HG03025 (cell line): ENCODE measurements around the gene FGFR4.
"Not testable (repeated sequence)": the region's sequence is repeated elsewhere in the genome, so short reads cannot be mapped to it uniquely, and the experiment has no call there.

ENCODE experiments used
- ATAC-seq: cut with Tn5 transposase; IDR thresholded peaks from one replicate; pipeline ENCODE4 v1.9.1; 2021; ENCODE audit warnings: mild to moderate bottlenecking, moderate library complexity; ENCODE audit not compliant: unreplicated experiment, low FRiP score

FGFR4 gene

GRCh38 chr5:177086654-177087397 lies at the start of gene FGFR4:
FGFR4 (plus strand) TSS chr5:177086915; CDS start chr5:177089603, 2,688 bp downstream.
- ATAC-seq: no peak

DNA sequence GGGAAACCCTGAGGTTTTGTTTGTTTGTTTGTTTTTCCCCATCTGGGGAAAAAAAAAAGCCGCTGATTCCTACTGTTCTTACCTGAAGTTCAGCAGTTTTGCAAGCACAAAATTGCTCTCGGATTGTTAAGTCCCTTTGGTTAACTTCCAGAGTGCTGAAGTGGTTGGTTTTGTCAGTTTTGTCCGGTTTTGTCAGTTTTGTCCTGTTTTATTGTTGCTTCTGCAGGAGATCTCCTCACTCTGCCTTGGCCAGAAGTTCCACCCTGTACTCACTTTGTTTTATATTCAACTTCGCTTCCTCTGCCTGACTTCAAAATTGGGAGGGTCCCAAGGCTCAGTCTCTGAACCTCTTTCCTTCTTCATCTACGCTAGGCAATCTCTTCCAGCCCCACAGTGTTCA lies 49.8 kb upstream of the FGFR4 start:
- no peak for ATAC-seq

- ATAC-seq: no peak
These were observed 45.8 kb upstream of the FGFR4 start for GRCh38 chr5:177040814-177041420.

DNA sequence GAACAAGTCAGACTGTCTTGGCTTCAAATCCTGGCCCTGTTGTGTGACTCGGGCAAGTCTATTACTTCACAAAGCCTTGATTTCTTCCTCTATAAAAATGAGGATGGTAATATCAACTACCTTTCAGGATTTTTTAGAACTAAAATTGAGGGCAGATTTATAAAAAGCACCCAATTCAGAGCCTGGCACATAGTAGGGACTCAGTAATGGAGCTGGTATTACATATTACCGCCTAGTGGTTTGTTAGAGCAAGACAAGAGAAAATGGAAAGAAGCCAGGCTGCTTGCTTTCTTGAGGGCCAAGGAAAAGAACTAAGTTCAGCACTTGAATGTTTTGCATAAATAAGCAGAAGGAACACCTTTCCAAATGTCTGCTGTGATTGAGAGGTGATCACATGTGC lies 44.8 kb upstream of the FGFR4 start:
- ATAC-seq: no peak

- ATAC-seq: no peak
These were observed 43.6 kb upstream of the FGFR4 start for GRCh38 chr5:177043114-177043513.

DNA sequence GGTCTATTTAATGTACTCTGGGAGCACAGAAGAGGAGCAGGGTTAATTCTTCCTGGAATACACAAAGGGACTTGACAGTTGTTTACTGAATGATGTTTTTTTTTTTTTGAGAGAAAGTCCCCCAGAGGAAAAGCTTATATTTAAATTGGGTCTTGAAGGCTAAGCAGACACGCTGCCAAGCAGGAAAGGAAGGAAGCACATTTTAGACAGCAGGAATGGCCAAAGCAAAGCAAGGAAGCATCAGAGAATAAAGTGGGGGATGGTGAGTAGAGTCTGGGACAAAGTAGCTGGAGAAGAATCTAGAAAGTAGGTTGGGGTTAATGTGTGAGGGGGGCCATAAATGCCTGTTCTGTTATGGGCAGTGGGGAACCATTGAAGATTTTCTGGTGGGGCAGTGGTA lies 42.8 kb upstream of the FGFR4 start:
- ATAC-seq: no peak

DNA sequence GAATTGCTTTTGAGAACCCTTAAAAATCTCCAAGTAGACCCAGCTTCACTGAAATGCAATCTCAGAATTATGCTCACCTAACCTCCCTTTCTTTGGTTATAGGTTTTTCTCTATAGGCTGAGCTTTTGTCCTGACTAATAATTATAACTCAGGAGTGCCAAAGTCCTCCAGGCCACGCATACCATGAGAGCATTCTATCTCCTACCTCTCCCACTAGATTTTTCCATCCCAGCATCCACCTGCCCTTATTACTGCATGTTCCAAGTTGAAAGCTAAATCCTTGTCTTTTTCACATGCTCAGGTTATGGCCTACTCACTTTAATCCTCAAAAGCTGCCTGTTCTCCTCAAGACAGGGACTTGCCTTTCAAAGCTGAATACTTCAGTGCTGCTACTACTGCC lies 42.1 kb upstream of the FGFR4 start:
- ATAC-seq: no peak

DNA sequence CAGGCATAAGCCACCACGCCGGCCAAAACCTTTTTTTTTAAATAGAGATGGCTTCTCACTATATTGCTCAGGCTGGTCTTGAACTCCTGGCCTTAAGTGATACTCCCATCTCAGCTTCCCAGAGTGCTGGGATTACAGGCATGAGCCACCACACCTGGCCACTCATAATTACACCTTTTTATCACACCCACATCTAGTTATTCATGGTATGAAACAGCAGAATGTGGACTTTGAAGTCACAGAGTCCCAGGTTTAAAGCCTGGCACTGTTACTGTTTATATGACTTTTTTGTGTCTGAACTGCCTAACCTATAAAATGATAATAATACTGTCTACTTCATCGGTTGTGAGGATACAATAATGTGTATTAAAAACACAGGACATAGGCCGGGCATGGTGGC lies 41.1 kb upstream of the FGFR4 start:
- no peak for ATAC-seq

- not testable (repeated sequence) for ATAC-seq
These were observed 38.2 kb upstream of the FGFR4 start for GRCh38 chr5:177048531-177048930.

DNA sequence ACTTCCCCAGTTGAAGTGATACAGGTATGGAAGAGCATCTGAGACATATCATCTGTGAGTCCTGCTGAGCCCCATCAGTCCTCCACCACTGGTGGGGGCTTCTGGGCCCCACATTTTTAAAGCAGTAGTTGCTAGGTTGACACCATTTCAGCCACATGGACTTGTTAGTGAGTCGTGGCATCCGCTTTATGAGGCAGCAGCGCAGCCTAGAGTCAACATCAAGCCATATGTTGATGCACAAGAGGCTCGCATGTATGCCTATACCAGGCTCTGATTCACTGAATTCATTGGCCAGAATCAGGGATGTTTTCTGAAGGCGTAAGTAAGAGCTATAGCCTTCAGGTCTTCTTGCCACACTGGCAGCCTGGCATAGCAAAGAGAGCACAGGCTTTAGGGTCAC lies 37.4 kb upstream of the FGFR4 start:
- ATAC-seq: no peak

- no peak for ATAC-seq
These were observed 22.0 kb upstream of the FGFR4 start for GRCh38 chr5:177064500-177065277.

- ATAC-seq: no peak
These were observed 21.2 kb upstream of the FGFR4 start for GRCh38 chr5:177065491-177065890.

- no peak for ATAC-seq
These were observed 20.5 kb upstream of the FGFR4 start for GRCh38 chr5:177066224-177066623.

GRCh38 chr5:177067503-177067902 lies 19.2 kb upstream of the FGFR4 start:
- no peak for ATAC-seq

DNA sequence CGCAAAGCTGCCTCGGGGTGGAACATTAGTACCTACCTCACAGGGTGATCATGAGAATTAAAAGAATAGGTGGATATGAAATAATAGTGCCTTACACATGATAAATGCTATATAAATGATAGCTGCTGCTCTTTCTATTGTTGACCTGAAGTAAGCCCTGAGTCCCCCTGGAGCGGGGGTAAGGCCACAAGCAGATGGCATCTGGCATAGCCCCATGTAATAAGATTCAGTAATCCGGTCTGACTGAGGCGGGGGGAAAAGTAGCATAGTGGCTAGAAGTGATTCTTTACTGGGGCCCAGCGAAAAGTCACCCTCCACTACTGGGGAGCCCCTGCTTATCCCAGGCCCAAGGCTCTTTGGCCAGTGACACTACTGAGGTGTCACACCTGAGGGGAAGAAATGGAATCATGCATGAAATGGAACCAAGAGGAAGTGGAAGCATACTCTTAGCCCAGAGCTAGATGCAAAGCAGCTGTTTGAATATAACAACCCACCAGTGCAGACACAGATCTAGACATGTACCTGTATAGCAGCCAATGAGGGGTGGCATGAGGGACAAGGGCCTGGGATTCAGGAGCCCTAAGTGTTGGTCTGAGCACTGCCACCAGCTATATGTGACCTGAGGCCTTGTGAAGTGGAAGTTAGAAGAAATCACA lies 16.1 kb upstream of the FGFR4 start:
- no peak for ATAC-seq

- no peak for ATAC-seq
These were observed 14.9 kb upstream of the FGFR4 start for GRCh38 chr5:177071666-177072385.

- no peak for ATAC-seq
These were observed 9.4 kb upstream of the FGFR4 start for GRCh38 chr5:177077335-177077734.

DNA sequence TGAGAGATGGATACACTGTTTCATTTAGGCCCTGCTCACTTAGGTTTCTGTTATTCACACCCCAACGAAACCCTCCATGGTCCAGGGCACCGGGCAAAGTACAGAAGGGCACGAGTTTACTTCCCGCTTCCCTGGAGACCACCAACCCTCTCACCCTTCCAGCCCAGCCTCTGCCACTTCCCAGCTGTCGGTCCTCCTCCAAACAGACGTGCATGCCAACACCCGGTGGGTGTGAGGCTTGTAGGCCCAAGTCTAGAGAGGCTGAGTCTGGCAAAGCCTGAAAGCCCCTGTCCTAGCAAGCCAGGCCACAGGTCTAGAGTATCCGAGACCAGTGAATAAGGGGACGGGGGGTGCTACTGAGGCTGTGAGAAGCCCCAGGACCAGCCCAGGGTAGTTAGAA lies 7.1 kb upstream of the FGFR4 start:
- no peak for ATAC-seq

GRCh38 chr5:177080265-177080664 lies 6.5 kb upstream of the FGFR4 start:
- ATAC-seq: no peak

- no peak for ATAC-seq
These were observed 4.9 kb upstream of the FGFR4 start for GRCh38 chr5:177081859-177082258.
